Activated CD8-positive, alpha-beta T cell treated with anti-CD3 and anti-CD28 coated beads for 36 hours (primary cell): ENCODE measurements around the gene CSTF3. TPM values are rescaled to one million over a fixed set of nuclear protein-coding genes. Genes with fewer than 3 reads are reported as not detected.

Source experiments
- ATAC-seq: fragments of 200-7000 bp; cut with Tn5 transposase; one replicate; pipeline ENCODE4 v1.10.0; 2021; ENCODE audit warnings: mild to moderate bottlenecking, moderate library complexity
- CTCF ChIA-PET: fragments of 350-600 bp; sonication (Branson Sonifier 250); formaldehyde crosslinking; loops from one replicate; lab custom pipeline; 2021; ENCODE audit warnings: antibody characterized with exemption; lab: Charles Lee
- POLR2A ChIA-PET: fragments of 350-600 bp; sonication (Branson Sonifier 250); formaldehyde crosslinking; loops from one replicate; lab custom pipeline; 2021; ENCODE audit warnings: antibody characterized with exemption; lab: Charles Lee
- DNase-seq: peaks from one replicate; pipeline ENCODE4 v3.0.0-alpha.2; 2020
- H3K27ac Mint-ChIP-seq: one replicate; pipeline ENCODE4 v1.8.0; 2021; ENCODE audit warnings: mild to moderate bottlenecking, mixed read lengths
- H3K27me3 Mint-ChIP-seq: one replicate; pipeline ENCODE4 v1.8.0; 2021; ENCODE audit warnings: mixed read lengths
- H3K36me3 Mint-ChIP-seq: one replicate; pipeline ENCODE4 v1.8.0; 2021; ENCODE audit warnings: low read depth, mixed read lengths
- H3K4me1 Mint-ChIP-seq: one replicate; pipeline ENCODE4 v1.8.0; 2021; ENCODE audit warnings: low read depth, mixed read lengths
- H3K4me3 Mint-ChIP-seq: one replicate; pipeline ENCODE4 v1.8.0; 2021; ENCODE audit warnings: mild to moderate bottlenecking, moderate library complexity, mixed read lengths
- H3K9me3 Mint-ChIP-seq: one replicate; pipeline ENCODE4 v1.8.0; 2021; ENCODE audit warnings: mixed read lengths
- CTCF ChIP-seq: fragments of 200-600 bp; IDR thresholded peaks from one replicate; pipeline ENCODE4 v1.8.0; 2022; ENCODE audit warnings: antibody characterized with exemption, mild to moderate bottlenecking
- intact Hi-C: fragments of 100-400 bp; cut with micrococcal nuclease; formaldehyde crosslinking; loops from one replicate; pipeline ENCODE4 v1.10.0; 2022
- total RNA-seq, 2 experiments: library from RNA; stranded (reverse); gene quantifications; one replicate each; pipeline ENCODE4 v1.2.3, GENCODE V29; 2021

CSTF3 gene
- total RNA-seq, 2 experiments from 2014 or later = 34.9 to 40.6 TPM

GRCh38 chr11:33083918-33084317 lies 77.4 kb downstream of the CSTF3 start:
- no peak for TF ChIP-seq CTCF
- no peak for DNase-seq
- CTCF ChIA-PET = interaction anchor here (1.3 to 1.5 kb wide), 2 partner anchors 14 to 19 kb away, joined by 3 to 4 read pairs; no protein-coding TSS in a partner anchor
- H3K9me3 Mint-ChIP-seq = no peaks in the 10 kb centered on the region
- H3K27ac Mint-ChIP-seq = peak overlapping the region; percentile 55
- H3K4me3 Mint-ChIP-seq = no peak overlapping the region
- no peaks in the 10 kb centered on the region for H3K4me1 Mint-ChIP-seq
- no peak for ATAC-seq
- intact Hi-C loops = no loop called here
- POLR2A ChIA-PET = no interaction called here
- no peaks in the 10 kb centered on the region for H3K27me3 Mint-ChIP-seq
- peaks cover 26% of the 10 kb centered on the region for H3K36me3 Mint-ChIP-seq

- Mint-ChIP-seq H3K27ac (no peak overlapping the region), H3K27me3 (no peaks in the 10 kb centered on the region), H3K9me3 (no peaks in the 10 kb centered on the region), H3K4me1 (no peaks in the 10 kb centered on the region), H3K36me3 (peaks cover 30% of the 10 kb centered on the region), H3K4me3 (no peak overlapping the region)
- TF ChIP-seq CTCF = no peak
- ChIA-PET POLR2A (no interaction called here), CTCF (interaction anchor here (1.2 kb wide), 1 partner anchor 9 kb away, joined by 6 read pairs; no protein-coding TSS in a partner anchor)
- DNase-seq = no peak
- intact Hi-C loops = no loop called here
- ATAC-seq = no peak
These were observed 88.8 kb downstream of the CSTF3 start for GRCh38 chr11:33072465-33072864.

GRCh38 chr11:33068611-33069340 lies 92.5 kb downstream of the CSTF3 start:
- Mint-ChIP-seq H3K4me3 (no peak overlapping the region), H3K9me3 (no peaks in the 10 kb centered on the region), H3K36me3 (peaks cover 5% of the 10 kb centered on the region), H3K27ac (no peak overlapping the region), H3K27me3 (no peaks in the 10 kb centered on the region), H3K4me1 (peaks cover 18% of the 10 kb centered on the region)
- ATAC-seq (no peak), DNase-seq (no peak)
- TF ChIP-seq CTCF = no peak
- CTCF ChIA-PET = interaction anchor here (1.1 to 1.5 kb wide), 2 partner anchors 14 to 107 kb away, joined by 3 to 4 read pairs; no protein-coding TSS in a partner anchor
- intact Hi-C loops = loop anchor here (10.0 kb wide), 2 partner anchors 174 to 234 kb away; partner anchors contain the start of gene QSER1
- POLR2A ChIA-PET = interaction anchor here (0.6 to 1.1 kb wide), 2 partner anchors 39 to 84 kb away, joined by 3 read pairs; no protein-coding TSS in a partner anchor

GRCh38 chr11:33067294-33067693 lies 94.0 kb downstream of the CSTF3 start:
- intact Hi-C loops = loop anchor here (10.0 kb wide), 2 partner anchors 172 to 232 kb away; partner anchors contain the start of gene QSER1
- CTCF ChIA-PET = interaction anchor here (0.8 to 3.5 kb wide), 3 partner anchors 99 to 112 kb away, joined by 5 to 46 read pairs (median 30); no protein-coding TSS in a partner anchor

More at GRCh38 chr11:33067294-33067693, 94.0 kb downstream of the CSTF3 start:
- no peak for DNase-seq
- no peak overlapping the region for H3K4me3 Mint-ChIP-seq
- H3K27me3 Mint-ChIP-seq = no peaks in the 10 kb centered on the region
- H3K36me3 Mint-ChIP-seq = peaks cover 9% of the 10 kb centered on the region
- no peak for TF ChIP-seq CTCF
- H3K27ac Mint-ChIP-seq = no peak overlapping the region
- H3K9me3 Mint-ChIP-seq = no peaks in the 10 kb centered on the region
- peaks cover 31% of the 10 kb centered on the region for H3K4me1 Mint-ChIP-seq
- ATAC-seq = no peak
- POLR2A ChIA-PET = interaction anchor here (0.6 kb wide), 1 partner anchor 226 kb away, joined by 3 read pairs; no protein-coding TSS in a partner anchor
